Fibroblast of gingiva (primary cell): ENCODE data around the gene RACK1.

ENCODE experiments used
- DNase-seq: peaks from one replicate; pipeline ENCODE4 v3.0.0-alpha.2; 2011; ENCODE audit warnings: low read depth

RACK1 gene

GRCh38 chr5:181259283-181259682, 15.6 kb upstream of the RACK1 start:
- no peak for DNase-seq

GRCh38 chr5:181258576-181258975, 14.9 kb upstream of the RACK1 start:
- no peak for DNase-seq

- DNase-seq: peak; percentile 32
These were observed 12.3 kb upstream of the RACK1 start for GRCh38 chr5:181255836-181256578.

- peak; percentile 32 for DNase-seq
These were observed 11.6 kb upstream of the RACK1 start for GRCh38 chr5:181255276-181255675.

GRCh38 chr5:181248277-181248676, 4.6 kb upstream of the RACK1 start:
- no peak for DNase-seq

GRCh38 chr5:181246276-181247049, 2.8 kb upstream of the RACK1 start:
- DNase-seq: peak; percentile 89

GRCh38 chr5:181245427-181246275, 1.9 kb upstream of the RACK1 start:
- no peak for DNase-seq

GRCh38 chr5:181243018-181243563, 615 bp downstream of the RACK1 start:
- no peak for DNase-seq

GRCh38 chr5:181242031-181242451, 1.7 kb downstream of the RACK1 start:
- no peak for DNase-seq

- DNase-seq: peak; percentile 80
These were observed 2.2 kb downstream of the RACK1 start for GRCh38 chr5:181241393-181241975.

- no peak for DNase-seq
These were observed 4.5 kb downstream of the RACK1 start for GRCh38 chr5:181239062-181239663.

GRCh38 chr5:181237729-181238385, 5.8 kb downstream of the RACK1 start:
- no peak for DNase-seq

GRCh38 chr5:181236954-181237641, 6.6 kb downstream of the RACK1 start:
- no peak for DNase-seq

- DNase-seq: no peak
These were observed 7.2 kb downstream of the RACK1 start for GRCh38 chr5:181236471-181236870.

GRCh38 chr5:181235689-181236366, 7.9 kb downstream of the RACK1 start:
- no peak for DNase-seq

- DNase-seq: no peak
These were observed 8.4 kb downstream of the RACK1 start for GRCh38 chr5:181235323-181235688.

GRCh38 chr5:181234455-181235306, 9.0 kb downstream of the RACK1 start:
- DNase-seq: no peak

GRCh38 chr5:181233801-181234454, 9.8 kb downstream of the RACK1 start:
- DNase-seq: no peak
